Vagina (tissue), 2 donors: ENCODE data around the gene NTSR1.

Experiments used
- POLR2A ChIP-seq, 2 donors: fragments of 450-650 bp; IDR thresholded peaks; one replicate each; pipeline ENCODE4 v1.6.1; 2017; ENCODE audit warnings: antibody characterized with exemption in 2 of 2, mild to moderate bottlenecking in 2 of 2, moderate library complexity in 2 of 2
- POLR2AphosphoS5 ChIP-seq, 2 donors: sonication (generic); formaldehyde crosslinking; IDR thresholded peaks; one replicate each; pipeline ENCODE4 v1.9.0; 2017; ENCODE audit warnings: antibody characterized with exemption in 2 of 2, mild to moderate bottlenecking in 2 of 2, low read depth in 1 of 2; ENCODE audit not compliant: insufficient read depth in 1 of 2
- TF ChIP-seq, protein P1 (sequence below), 3 experiments: fragments of 450-650 bp in 2 of 3; fragments of 200-600 bp in 1 of 3; sonication (generic) in 1 of 3; IDR thresholded peaks; one replicate each; pipeline ENCODE4 v1.5.1; 2017 to 2019; ENCODE audit warnings: antibody characterized with exemption in 3 of 3, mild to moderate bottlenecking in 2 of 3, moderate library complexity in 2 of 3

- TF ChIP-seq, protein P1, sequence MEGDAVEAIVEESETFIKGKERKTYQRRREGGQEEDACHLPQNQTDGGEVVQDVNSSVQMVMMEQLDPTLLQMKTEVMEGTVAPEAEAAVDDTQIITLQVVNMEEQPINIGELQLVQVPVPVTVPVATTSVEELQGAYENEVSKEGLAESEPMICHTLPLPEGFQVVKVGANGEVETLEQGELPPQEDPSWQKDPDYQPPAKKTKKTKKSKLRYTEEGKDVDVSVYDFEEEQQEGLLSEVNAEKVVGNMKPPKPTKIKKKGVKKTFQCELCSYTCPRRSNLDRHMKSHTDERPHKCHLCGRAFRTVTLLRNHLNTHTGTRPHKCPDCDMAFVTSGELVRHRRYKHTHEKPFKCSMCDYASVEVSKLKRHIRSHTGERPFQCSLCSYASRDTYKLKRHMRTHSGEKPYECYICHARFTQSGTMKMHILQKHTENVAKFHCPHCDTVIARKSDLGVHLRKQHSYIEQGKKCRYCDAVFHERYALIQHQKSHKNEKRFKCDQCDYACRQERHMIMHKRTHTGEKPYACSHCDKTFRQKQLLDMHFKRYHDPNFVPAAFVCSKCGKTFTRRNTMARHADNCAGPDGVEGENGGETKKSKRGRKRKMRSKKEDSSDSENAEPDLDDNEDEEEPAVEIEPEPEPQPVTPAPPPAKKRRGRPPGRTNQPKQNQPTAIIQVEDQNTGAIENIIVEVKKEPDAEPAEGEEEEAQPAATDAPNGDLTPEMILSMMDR (IDR thresholded peaks at IDR 0.05): no peak
- TF ChIP-seq POLR2AphosphoS5 (IDR thresholded peaks at IDR 0.05; ENCODE audit: insufficient read depth in 1 of 2, low read depth in 1 of 2) (no peak), POLR2A (IDR thresholded peaks at IDR 0.05) (no peak)
These were observed 66.1 kb downstream of the NTSR1 start for GRCh38 chr20:62774762-62775161.
